SKM-1 treated with dmso at 0.1 percent for 144 hours (cell line): ENCODE data around the gene ZNF66.
A peak's percentile ranks its signal among the peaks of the same experiment; 100 is the strongest.
"Not testable (repeated sequence)": the region's sequence is repeated elsewhere in the genome, so short reads cannot be mapped to it uniquely, and the experiment has no call there.

Experiments
- DNase-seq: peaks from one replicate; lab custom pipeline; 2025; ENCODE audit not compliant: unreplicated experiment; lab: John Stamatoyannopoulos, UW

The ZNF66 gene

DNA sequence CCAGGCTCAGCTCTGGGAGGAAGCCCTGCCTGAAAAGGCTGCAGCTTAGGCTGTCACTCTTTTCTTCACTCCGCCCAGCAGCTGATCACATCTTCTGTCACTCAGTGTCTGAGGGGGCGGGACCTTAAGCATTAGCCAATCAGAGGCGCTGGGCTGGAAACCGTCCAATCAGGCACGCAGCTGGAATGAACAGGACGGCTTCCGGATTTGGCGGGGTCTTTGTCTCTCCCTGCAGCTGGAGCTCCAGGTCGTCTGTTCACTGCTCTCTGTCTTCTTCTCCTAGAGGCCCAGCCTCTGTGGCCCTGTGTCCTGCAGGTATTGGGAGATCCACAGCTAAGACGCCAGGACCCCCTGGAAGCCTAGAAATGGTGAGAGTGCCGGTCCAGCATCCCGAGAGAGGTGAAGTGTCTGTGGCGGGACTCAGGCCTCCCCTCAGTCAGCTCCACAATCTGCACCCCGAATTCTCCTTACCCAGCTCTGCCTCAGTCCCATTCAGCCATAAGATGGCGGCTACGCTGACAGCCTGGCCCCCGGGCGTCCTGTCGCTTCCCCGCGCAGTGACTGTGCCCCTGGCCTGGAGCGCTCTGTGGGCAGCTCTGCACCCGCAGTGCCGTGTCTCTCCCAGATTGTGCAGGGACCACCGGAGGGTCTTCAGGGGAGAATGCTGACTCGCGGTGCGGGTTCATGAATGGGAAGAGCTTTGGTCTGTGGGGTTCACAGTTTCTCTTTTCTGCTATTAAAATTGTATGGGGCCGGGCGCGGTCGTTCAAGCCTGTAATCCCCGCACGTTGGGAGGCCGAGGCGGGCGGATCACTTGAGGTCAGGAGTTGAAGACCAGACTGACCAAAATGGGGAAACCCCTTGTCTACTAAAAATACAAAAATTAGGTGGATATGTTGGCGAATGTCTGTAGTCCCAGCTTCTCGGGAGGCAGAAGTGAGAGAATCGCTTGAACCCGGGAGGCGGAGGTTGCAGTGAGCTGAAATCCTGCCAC lies at the start of gene ZNF66:
ZNF66 (plus strand) TSS at position 222 of the 994 bp plus-strand sequence; CDS start at position 366, 144 bp downstream.
- peak; percentile 93 for DNase-seq

DNA sequence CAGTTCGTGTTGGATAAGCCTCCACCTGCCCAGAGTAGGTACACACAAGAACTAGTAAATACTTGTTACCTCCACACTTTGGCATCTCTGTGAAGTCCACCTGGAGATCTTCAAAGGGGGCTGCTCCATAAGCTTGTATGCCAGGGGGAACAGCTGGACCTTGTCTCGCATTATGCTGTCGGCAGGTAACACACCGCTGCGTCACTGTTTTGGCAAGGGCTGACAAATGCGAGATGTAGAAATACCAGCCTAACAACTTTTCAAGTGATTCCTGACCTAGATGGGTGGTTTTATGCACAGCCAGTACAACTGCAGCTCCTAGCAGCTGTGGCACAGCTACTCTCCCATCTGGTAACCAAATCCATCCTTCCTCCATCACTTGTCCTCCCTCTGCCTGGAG lies 25.9 kb upstream of the ZNF66 start:
- not testable (repeated sequence) for DNase-seq

GRCh38 chr19:20752291-20752690 lies 23.8 kb upstream of the ZNF66 start:
- not testable (repeated sequence) for DNase-seq

DNA sequence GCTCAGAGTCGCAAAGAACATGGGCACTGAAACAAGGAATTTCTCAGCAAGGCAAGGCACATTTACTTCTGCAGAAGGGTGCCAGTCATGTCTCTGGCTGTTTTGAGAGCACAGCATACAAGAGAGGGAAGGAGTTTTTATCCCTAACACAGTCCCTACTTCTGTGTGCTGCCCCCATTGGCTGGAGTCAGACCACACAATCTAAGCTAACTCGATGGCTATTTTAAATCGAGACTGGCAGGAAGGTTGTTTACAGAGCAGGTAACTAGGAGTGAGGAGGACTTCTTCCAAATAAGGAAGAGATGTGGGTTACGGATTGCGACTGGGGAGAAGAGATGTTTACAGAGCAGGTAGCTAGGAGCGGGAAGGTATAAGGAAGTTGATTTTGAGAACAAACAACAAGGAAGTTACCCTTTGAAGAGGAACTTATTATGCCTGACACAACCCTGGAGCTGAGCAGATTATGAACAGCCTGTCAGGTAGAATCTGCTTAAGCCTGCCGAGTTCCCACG lies 6.8 kb upstream of the ZNF66 start:
- not testable (repeated sequence) for DNase-seq

GRCh38 chr19:20787786-20788185 lies 11.7 kb downstream of the ZNF66 start:
- no peak for DNase-seq

DNA sequence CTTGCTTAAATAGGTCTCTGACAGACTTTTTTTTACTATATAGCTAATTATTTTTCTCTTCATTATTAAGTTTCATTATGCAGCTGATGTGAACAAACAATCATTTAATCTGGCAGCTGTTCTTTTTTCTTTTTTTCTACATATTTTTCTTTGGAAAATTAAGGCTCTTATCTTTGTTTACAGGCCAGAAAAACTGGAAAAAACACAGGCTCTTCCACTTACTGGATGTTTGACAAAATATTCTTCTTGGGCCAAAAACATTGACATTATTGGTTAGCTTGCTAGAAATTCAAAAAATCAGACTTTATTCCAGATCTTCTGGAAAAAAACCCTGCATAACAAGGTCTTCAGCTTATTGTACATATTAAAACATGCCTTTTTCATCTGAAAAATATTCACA lies 15.7 kb downstream of the ZNF66 start:
- DNase-seq: no peak

DNA sequence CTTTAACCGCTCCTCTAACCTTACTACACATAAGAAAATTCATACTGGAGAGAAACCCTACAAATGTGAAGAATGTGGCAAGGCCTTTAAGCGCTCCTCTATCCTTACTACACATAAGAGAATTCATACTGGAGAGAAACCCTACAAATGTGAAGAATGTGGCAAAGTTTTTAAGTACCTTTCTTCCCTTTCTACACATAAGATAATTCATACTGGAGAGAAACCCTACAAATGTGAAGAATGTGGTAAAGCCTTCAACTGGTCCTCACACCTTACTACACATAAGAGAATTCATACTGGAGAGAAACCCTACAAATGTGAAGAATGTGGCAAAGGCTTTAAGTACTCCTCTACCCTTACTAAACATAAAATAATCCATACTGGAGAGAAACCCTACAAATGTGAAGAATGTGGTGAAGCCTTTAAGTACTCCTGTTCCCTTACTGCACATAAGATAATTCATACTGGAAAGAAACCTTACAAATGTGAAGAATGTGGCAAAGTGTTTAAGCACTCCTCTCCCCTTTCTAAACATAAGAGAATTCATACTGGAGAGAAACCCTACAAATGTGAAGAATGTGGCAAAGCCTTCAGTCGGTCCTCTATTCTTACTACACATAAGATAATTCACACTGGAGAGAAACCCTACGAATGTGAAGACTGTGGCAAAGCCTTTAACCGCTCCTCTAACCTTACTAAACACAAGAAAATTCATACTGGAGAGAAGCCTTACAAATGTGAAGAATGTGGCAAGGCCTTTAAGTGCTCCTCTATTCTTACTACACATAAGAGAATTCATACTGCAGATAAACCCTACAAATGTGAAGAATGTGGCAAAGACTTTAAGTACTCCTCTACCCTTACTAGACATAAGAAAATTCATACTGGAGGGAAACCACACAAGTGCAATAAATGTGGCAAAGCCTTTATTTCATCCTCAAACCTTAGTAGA lies 30.5 kb downstream of the ZNF66 start:
- DNase-seq: not testable (repeated sequence)

DNA sequence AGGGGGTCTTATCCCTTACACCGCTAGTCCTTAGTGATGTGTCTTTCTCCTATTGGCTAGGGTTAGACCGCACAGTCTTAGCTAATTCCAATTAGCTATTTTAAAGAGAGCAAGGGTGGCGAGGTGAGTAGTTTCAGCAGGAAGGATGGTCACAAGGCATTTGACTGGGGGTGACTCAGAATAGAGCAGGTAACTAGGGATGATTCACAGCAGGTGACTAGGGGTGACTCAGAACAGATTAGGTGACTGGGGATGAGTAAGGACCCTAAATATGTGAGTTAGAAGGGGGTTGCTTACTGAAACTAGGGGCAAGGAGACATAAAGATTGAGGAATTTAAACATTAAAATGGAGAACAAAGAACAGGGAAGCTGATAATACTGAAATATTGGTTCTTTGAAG lies 64.3 kb downstream of the ZNF66 start:
- DNase-seq: no peak
